GM21737 (cell line): Measurements from ENCODE around the gene TBC1D22A.

Source experiments
- ATAC-seq: cut with Tn5 transposase; IDR thresholded peaks from one replicate; pipeline ENCODE4 v1.9.1; 2021; ENCODE audit warnings: mild to moderate bottlenecking, moderate library complexity; ENCODE audit not compliant: unreplicated experiment

TBC1D22A gene

GRCh38 chr22:47065756-47066615 lies 303.5 kb downstream of the TBC1D22A start:
- ATAC-seq: no peak

- no peak for ATAC-seq
Measured at GRCh38 chr22:47066616-47066905, 304.1 kb downstream of the TBC1D22A start.

GRCh38 chr22:47067321-47067890 lies 305.0 kb downstream of the TBC1D22A start:
- no peak for ATAC-seq

- ATAC-seq: no peak
Measured at GRCh38 chr22:47067911-47068625, 305.6 kb downstream of the TBC1D22A start.

GRCh38 chr22:47068626-47068996 lies 306.2 kb downstream of the TBC1D22A start:
- ATAC-seq: no peak

GRCh38 chr22:47069270-47069669 lies 306.8 kb downstream of the TBC1D22A start:
- no peak for ATAC-seq

GRCh38 chr22:47071078-47071806 lies 308.8 kb downstream of the TBC1D22A start:
- ATAC-seq: no peak

GRCh38 chr22:47071807-47072641 lies 309.6 kb downstream of the TBC1D22A start:
- ATAC-seq: no peak

GRCh38 chr22:47072642-47072967 lies 310.2 kb downstream of the TBC1D22A start:
- ATAC-seq: no peak

- ATAC-seq: no peak
Measured at GRCh38 chr22:47073075-47073474, 310.6 kb downstream of the TBC1D22A start.

- no peak for ATAC-seq
Measured at GRCh38 chr22:47074105-47074504, 311.7 kb downstream of the TBC1D22A start.

- no peak for ATAC-seq
Measured at GRCh38 chr22:47075568-47075967, 313.1 kb downstream of the TBC1D22A start.

- ATAC-seq: no peak
Measured at GRCh38 chr22:47076758-47077157, 314.3 kb downstream of the TBC1D22A start.

- ATAC-seq: no peak
Measured at GRCh38 chr22:47080100-47080499, 317.6 kb downstream of the TBC1D22A start.

GRCh38 chr22:47082505-47082904 lies 320.1 kb downstream of the TBC1D22A start:
- ATAC-seq: no peak

- ATAC-seq: no peak
Measured at GRCh38 chr22:47083379-47083986, 321.0 kb downstream of the TBC1D22A start.

GRCh38 chr22:47084226-47084625 lies 321.8 kb downstream of the TBC1D22A start:
- no peak for ATAC-seq

GRCh38 chr22:47086596-47087248 lies 324.3 kb downstream of the TBC1D22A start:
- no peak for ATAC-seq

GRCh38 chr22:47088480-47089158 lies 326.2 kb downstream of the TBC1D22A start:
- ATAC-seq: no peak
